WTC11 (cell line): Measurements from ENCODE around the gene AP5Z1. TPM values are rescaled to one million over a fixed set of nuclear protein-coding genes. Genes with fewer than 3 reads are reported as not detected.

Source experiments
- ATAC-seq: fragments of 200-7000 bp; cut with Tn5 transposase; 2 replicates; pipeline ENCODE4 v1.10.0; 2021; ENCODE audit warnings: mild to moderate bottlenecking, moderate library complexity
- CTCF ChIA-PET: fragments of 300-600 bp; sonication (Branson Sonifier 250); formaldehyde crosslinking; loops from one replicate; lab custom pipeline; 2021; ENCODE audit warnings: antibody characterized with exemption; lab: Charles Lee
- POLR2A ChIA-PET: fragments of 350-600 bp; sonication (Branson Sonifier 250); formaldehyde crosslinking; loops from one replicate; lab custom pipeline; 2021; ENCODE audit warnings: antibody characterized with exemption; lab: Charles Lee
- DNase-seq: peaks from one replicate; pipeline ENCODE4 v3.0.0; 2021; ENCODE audit warnings: low spot score
- H3K27ac Mint-ChIP-seq: 2 replicates; pipeline ENCODE4 v1.8.0; 2021; ENCODE audit warnings: mixed read lengths
- H3K27me3 Mint-ChIP-seq: 2 replicates; pipeline ENCODE4 v1.8.0; 2021; ENCODE audit warnings: low read depth, mild to moderate bottlenecking, moderate library complexity, mixed read lengths
- H3K36me3 Mint-ChIP-seq: 2 replicates; pipeline ENCODE4 v1.8.0; 2021; ENCODE audit warnings: mixed read lengths
- H3K4me1 Mint-ChIP-seq: 2 replicates; pipeline ENCODE4 v1.8.0; 2022; ENCODE audit warnings: mixed read lengths
- H3K4me3 Mint-ChIP-seq: 2 replicates; pipeline ENCODE4 v1.8.0; 2021; ENCODE audit warnings: mild to moderate bottlenecking, moderate library complexity, mixed read lengths
- H3K9me3 Mint-ChIP-seq: 2 replicates; pipeline ENCODE4 v1.8.0; 2021; ENCODE audit warnings: mixed read lengths
- ATF1 ChIP-seq: sonication (generic); formaldehyde crosslinking; IDR thresholded peaks from 2 replicates; pipeline ENCODE4 v1.8.1; 2023; ENCODE audit warnings: mild to moderate bottlenecking, moderate library complexity, missing genetic modification reagents
- ATF2 ChIP-seq: sonication (generic); formaldehyde crosslinking; IDR thresholded peaks from 2 replicates; pipeline ENCODE4 v1.8.1; 2022; ENCODE audit warnings: low read depth, missing genetic modification reagents, borderline replicate concordance
- CBFB ChIP-seq: sonication (generic); formaldehyde crosslinking; IDR thresholded peaks from 2 replicates; pipeline ENCODE4 v1.8.1; 2022; ENCODE audit warnings: mild to moderate bottlenecking, low read depth, missing genetic modification reagents
- E2F5 ChIP-seq: sonication (generic); formaldehyde crosslinking; IDR thresholded peaks from 2 replicates; pipeline ENCODE4 v1.8.1; 2022; ENCODE audit warnings: mild to moderate bottlenecking, moderate library complexity, missing genetic modification reagents
- ELF4 ChIP-seq: sonication (generic); formaldehyde crosslinking; IDR thresholded peaks from 2 replicates; pipeline ENCODE4 v1.8.1; 2022; ENCODE audit warnings: low read depth, mild to moderate bottlenecking, moderate library complexity, missing genetic modification reagents
- ESRRA ChIP-seq: sonication (generic); formaldehyde crosslinking; IDR thresholded peaks from 2 replicates; pipeline ENCODE4 v1.8.1; 2022; ENCODE audit warnings: mild to moderate bottlenecking, missing genetic modification reagents, borderline replicate concordance
- GABPB1 ChIP-seq: sonication (generic); formaldehyde crosslinking; IDR thresholded peaks from 2 replicates; pipeline ENCODE4 v1.8.1; 2023; ENCODE audit warnings: mild to moderate bottlenecking, missing genetic modification reagents
- IRF1 ChIP-seq: sonication (generic); formaldehyde crosslinking; IDR thresholded peaks from 2 replicates; pipeline ENCODE4 v1.8.0; 2023; ENCODE audit warnings: missing genetic modification reagents
- JUN ChIP-seq: sonication (generic); formaldehyde crosslinking; IDR thresholded peaks from 2 replicates; pipeline ENCODE4 v1.8.0; 2023; ENCODE audit warnings: mild to moderate bottlenecking, missing genetic modification reagents
- KAT7 ChIP-seq: sonication (generic); formaldehyde crosslinking; IDR thresholded peaks from 2 replicates; pipeline ENCODE4 v1.8.1; 2023; ENCODE audit warnings: missing genetic modification reagents, mild to moderate bottlenecking, borderline replicate concordance
- STAT6 ChIP-seq: sonication (generic); formaldehyde crosslinking; conservative IDR thresholded peaks from 2 replicates; pipeline ENCODE4 v1.8.1; 2023; ENCODE audit warnings: mild to moderate bottlenecking, low read depth, missing genetic modification reagents, moderate library complexity
- USF1 ChIP-seq: sonication (generic); formaldehyde crosslinking; IDR thresholded peaks from 2 replicates; pipeline ENCODE4 v1.8.0; 2022; ENCODE audit warnings: mild to moderate bottlenecking, missing genetic modification reagents
- ZBTB43 ChIP-seq: sonication (generic); formaldehyde crosslinking; IDR thresholded peaks from 2 replicates; pipeline ENCODE4 v1.8.1; 2023; ENCODE audit warnings: mild to moderate bottlenecking, missing genetic modification reagents
- ZMAT4 ChIP-seq: fragments of 250-450 bp; sonication (Bioruptor Pico); IDR thresholded peaks from 2 replicates; pipeline ENCODE4 v1.9.0; 2021; ENCODE audit warnings: mild to moderate bottlenecking
- total RNA-seq: library from RNA; stranded (reverse); gene quantifications from 3 replicates; pipeline ENCODE4 v1.2.3, GENCODE V29; 2021

Gene AP5Z1
- total RNA-seq, 1 experiment from 2014 or later = 29.4 TPM

GRCh38 chr7:4774658-4775249, 669 bp upstream of the AP5Z1 start (continued):
- no peak for TF ChIP-seq STAT6 (CRISPR knock-in tag)
- no peak for TF ChIP-seq GABPB1 (CRISPR knock-in tag)
- no peak for TF ChIP-seq ATF2
- TF ChIP-seq ZBTB43 (CRISPR knock-in tag) = no peak

GRCh38 chr7:4775848-4776623, 613 bp downstream of the AP5Z1 start:
- POLR2A ChIA-PET = interaction anchor here (0.7 to 1.2 kb wide), 3 partner anchors 13 to 313 kb away, joined by 3 to 11 read pairs (median 3); no protein-coding TSS in a partner anchor
- Mint-ChIP-seq H3K36me3 (peaks cover 3% of the 10 kb centered on the region; the same call in 1 of the 2 replicates), H3K4me3 (peak overlapping the region; percentile 96), H3K27me3 (no peaks in the 10 kb centered on the region; the same call in 1 of the 2 replicates), H3K4me1 (peaks cover 16% of the 10 kb centered on the region), H3K27ac (peak overlapping the region; percentile 92), H3K9me3 (no peaks in the 10 kb centered on the region)
- TF ChIP-seq ESRRA (no peak), E2F5 (CRISPR knock-in tag) (no peak), ELF4 (no peak), IRF1 (CRISPR knock-in tag) (no peak)
- CTCF ChIA-PET = interaction anchor here (0.7 to 2.6 kb wide), 5 partner anchors 16 to 107 kb away, joined by 6 to 75 read pairs (median 8); partner anchors contain the start of gene RADIL
- DNase-seq (no peak), ATAC-seq (no peak)

- no peaks in the 10 kb centered on the region; the same call in 1 of the 2 replicates for H3K27me3 Mint-ChIP-seq
- H3K36me3 Mint-ChIP-seq = peaks cover 11% of the 10 kb centered on the region
- H3K27ac Mint-ChIP-seq = no peak overlapping the region
- no peak for TF ChIP-seq ZMAT4 (CRISPR knock-in tag)
- no peak for TF ChIP-seq USF1 (CRISPR knock-in tag)
- TF ChIP-seq CBFB (CRISPR knock-in tag) = no peak
- no peak for TF ChIP-seq JUN (CRISPR knock-in tag)
- TF ChIP-seq KAT7 (CRISPR knock-in tag) = no peak
- TF ChIP-seq ATF1 (CRISPR knock-in tag) = no peak
- TF ChIP-seq, all 79 proteins: peak for 0
- Mint-ChIP-seq H3K9me3 (no peaks in the 10 kb centered on the region), H3K4me1 (peaks cover 14% of the 10 kb centered on the region), H3K4me3 (no peak overlapping the region)
- ChIA-PET POLR2A (no interaction called here), CTCF (interaction anchor here (1.1 kb wide), 1 partner anchor 13 kb away, joined by 13 read pairs; no protein-coding TSS in a partner anchor)
- DNase-seq = no peak
- ATAC-seq = no peak
Measured at GRCh38 chr7:4779118-4779517, 3.7 kb downstream of the AP5Z1 start.
